NCI-H460 (cell line): ENCODE measurements around the gene DZIP3. TPM values are rescaled to one million over a fixed set of nuclear protein-coding genes. Genes with fewer than 3 reads are reported as not detected.

ENCODE experiments used
- DNase-seq: peaks from one replicate; pipeline ENCODE4 v3.0.0-alpha.2; 2016; ENCODE audit warnings: low read depth; ENCODE audit errors: extremely low read depth
- polyA plus RNA-seq: library from polyadenylated mRNA; depleted of rRNA; stranded (reverse); fragments of >200 nt; gene quantifications from 2 replicates; pipeline ENCODE4 v1.2.3, GENCODE V29; 2014; cell fraction: nucleus; rRNA removed
- total RNA-seq: library from RNA; depleted of rRNA; stranded (reverse); fragments of >200 nt; shearing (Covaris generic); gene quantifications from 2 replicates; pipeline ENCODE4 v1.2.3, GENCODE V29; 2014; rRNA removed

Gene DZIP3
- 5.8 and 6.2 TPM in 2 replicates for total RNA-seq
- polyA plus RNA-seq = 6.6 and 8.7 TPM in 2 replicates

GRCh38 chr3:108589081-108589997 lies at the start of gene DZIP3, which contains the start of gene CIP2A:
DZIP3 (plus strand) TSS chr3:108589722; CDS start chr3:108605407, 15,685 bp downstream.
CIP2A (minus strand) TSS chr3:108589438; CDS start chr3:108589375, 63 bp downstream.
- peak; percentile 77 for DNase-seq

GRCh38 chr3:108546247-108546646 lies 43.3 kb upstream of the DZIP3 start:
- DNase-seq = no peak

- no peak for DNase-seq
These were observed 42.8 kb upstream of the DZIP3 start for GRCh38 chr3:108546692-108547091.

- peak; percentile 7 for DNase-seq
These were observed 41.2 kb upstream of the DZIP3 start for GRCh38 chr3:108548304-108548703.

- DNase-seq = no peak
These were observed 40.6 kb upstream of the DZIP3 start for GRCh38 chr3:108548886-108549285.

- DNase-seq = peak; percentile 46
These were observed 37.0 kb upstream of the DZIP3 start for GRCh38 chr3:108552267-108553159.

GRCh38 chr3:108554229-108554628 lies 35.3 kb upstream of the DZIP3 start:
- DNase-seq = no peak

GRCh38 chr3:108554913-108555571 lies 34.5 kb upstream of the DZIP3 start:
- no peak for DNase-seq

- no peak for DNase-seq
These were observed 33.4 kb upstream of the DZIP3 start for GRCh38 chr3:108555966-108556581.

- no peak for DNase-seq
These were observed 27.0 kb upstream of the DZIP3 start for GRCh38 chr3:108562565-108562964.

- DNase-seq = no peak
These were observed 25.0 kb upstream of the DZIP3 start for GRCh38 chr3:108564564-108564963.

- no peak for DNase-seq
These were observed 24.0 kb upstream of the DZIP3 start for GRCh38 chr3:108565506-108565905.

- DNase-seq = no peak
These were observed 22.9 kb upstream of the DZIP3 start for GRCh38 chr3:108566599-108566998.

GRCh38 chr3:108569336-108569735 lies 20.2 kb upstream of the DZIP3 start:
- DNase-seq = no peak

- no peak for DNase-seq
These were observed 11.5 kb upstream of the DZIP3 start for GRCh38 chr3:108578064-108578463.

- DNase-seq = no peak
These were observed 921 bp upstream of the DZIP3 start for GRCh38 chr3:108588601-108589000.

GRCh38 chr3:108589998-108590323 lies 439 bp downstream of the DZIP3 start:
- no peak for DNase-seq

GRCh38 chr3:108590460-108590859 lies 938 bp downstream of the DZIP3 start:
- DNase-seq = no peak

- DNase-seq = no peak
These were observed 5.8 kb downstream of the DZIP3 start for GRCh38 chr3:108595321-108595720.

GRCh38 chr3:108598375-108598774 lies 8.9 kb downstream of the DZIP3 start:
- DNase-seq = no peak
